GM23338 (cell line): ENCODE data around the gene LMNA. TPM values are rescaled to one million over a fixed set of nuclear protein-coding genes. Genes with fewer than 3 reads are reported as not detected.

Experiments used
- ATAC-seq: fragments of 200-7000 bp; cut with Tn5 transposase; 3 replicates; pipeline ENCODE4 v1.9.1; 2020
- DNase-seq: peaks from one replicate; pipeline ENCODE4 v3.0.0-alpha.2; 2015; ENCODE audit warnings: low spot score
- H2AFZ ChIP-seq: fragments of 200-600 bp; sonication (generic); 2 replicates; pipeline ENCODE4 v1.8.0; 2016; ENCODE audit warnings: antibody characterized with exemption, mild to moderate bottlenecking, moderate library complexity
- H3F3A ChIP-seq: fragments of 200-600 bp; sonication (generic); replicated peaks from 2 replicates; pipeline ENCODE4 v1.8.0; 2017; ENCODE audit warnings: antibody characterized with exemption, mixed run types, low read depth
- H3K27ac ChIP-seq: fragments of 200-600 bp; sonication (generic); 2 replicates; pipeline ENCODE4 v1.6.1; 2016; ENCODE audit warnings: low read depth
- H3K27me3 ChIP-seq: fragments of 200-600 bp; sonication (generic); 2 replicates; pipeline ENCODE4 v1.8.0; 2016; ENCODE audit warnings: mild to moderate bottlenecking, mixed run types, moderate library complexity; ENCODE audit not compliant: insufficient read depth
- H3K36me3 ChIP-seq: fragments of 200-600 bp; sonication (generic); 2 replicates; pipeline ENCODE4 v1.8.0; 2016; ENCODE audit warnings: mild to moderate bottlenecking; ENCODE audit not compliant: insufficient read depth
- H3K4me1 ChIP-seq: fragments of 200-600 bp; sonication (generic); 2 replicates; pipeline ENCODE4 v1.8.0; 2016; ENCODE audit warnings: mild to moderate bottlenecking, moderate library complexity; ENCODE audit not compliant: insufficient read depth
- H3K4me2 ChIP-seq: fragments of 200-600 bp; sonication (generic); 2 replicates; pipeline ENCODE4 v1.7.1; 2017; ENCODE audit warnings: mixed run types
- H3K4me3 ChIP-seq: fragments of 200-600 bp; sonication (generic); 2 replicates; pipeline ENCODE4 v1.6.1; 2016; ENCODE audit warnings: mixed run types
- H3K79me2 ChIP-seq: fragments of 200-600 bp; sonication (generic); replicated peaks from 2 replicates; pipeline ENCODE4 v1.8.0; 2017; ENCODE audit warnings: mild to moderate bottlenecking; ENCODE audit not compliant: insufficient read depth
- H3K9me2 ChIP-seq: fragments of 200-600 bp; sonication (generic); 2 replicates; pipeline ENCODE4 v1.8.0; 2017; ENCODE audit not compliant: insufficient read depth
- H4K20me1 ChIP-seq: fragments of 200-600 bp; sonication (generic); replicated peaks from 2 replicates; pipeline ENCODE4 v1.8.0; 2017; ENCODE audit warnings: mild to moderate bottlenecking; ENCODE audit not compliant: insufficient read depth
- H3K27ac Mint-ChIP-seq: 2 replicates; pipeline ENCODE4 v1.8.0; 2020; ENCODE audit warnings: inconsistent platforms, mild to moderate bottlenecking, moderate library complexity, mixed read lengths
- H3K27me3 Mint-ChIP-seq: 3 replicates; pipeline ENCODE4 v1.8.0; 2022; ENCODE audit warnings: low read depth, mild to moderate bottlenecking, moderate library complexity, mixed read lengths, inconsistent platforms; ENCODE audit not compliant: insufficient read depth, poor library complexity
- H3K36me3 Mint-ChIP-seq: 3 replicates; pipeline ENCODE4 v1.8.0; 2021; ENCODE audit warnings: low read depth, mild to moderate bottlenecking, inconsistent platforms, moderate library complexity, mixed read lengths
- H3K4me1 Mint-ChIP-seq: 3 replicates; pipeline ENCODE4 v1.8.0; 2020; ENCODE audit warnings: mild to moderate bottlenecking, inconsistent platforms, mixed read lengths
- H3K4me3 Mint-ChIP-seq: 3 replicates; pipeline ENCODE4 v1.8.0; 2021; ENCODE audit warnings: moderate library complexity, mild to moderate bottlenecking, inconsistent platforms, mixed read lengths
- H3K9me3 Mint-ChIP-seq: 3 replicates; pipeline ENCODE4 v1.8.0; 2020; ENCODE audit warnings: moderate library complexity, mild to moderate bottlenecking, inconsistent platforms, mixed read lengths
- CREB1 ChIP-seq: fragments of 250-450 bp; sonication (Bioruptor Pico); IDR thresholded peaks from 2 replicates; pipeline ENCODE4 v1.5.0; 2020; ENCODE audit warnings: low read depth, mild to moderate bottlenecking, moderate library complexity
- EZH2phosphoT487 ChIP-seq: fragments of 200-600 bp; sonication (generic); IDR thresholded peaks from one replicate; pipeline ENCODE4 v1.8.1; 2018; ENCODE audit warnings: antibody characterized with exemption; ENCODE audit not compliant: unreplicated experiment
- NANOG ChIP-seq: IDR thresholded peaks from 2 replicates; pipeline ENCODE4 v1.6.1; 2016; ENCODE audit warnings: antibody characterized with exemption, borderline replicate concordance
- POLR2AphosphoS5 ChIP-seq: IDR thresholded peaks from 2 replicates; pipeline ENCODE4 v1.6.1; 2016; ENCODE audit warnings: antibody characterized with exemption, low read depth
- ZNF114 ChIP-seq: fragments of 250-450 bp; sonication (Bioruptor Pico); IDR thresholded peaks from 2 replicates; pipeline ENCODE4 v1.5.0; 2020; ENCODE audit warnings: mild to moderate bottlenecking, moderate library complexity
- polyA plus RNA-seq: library from polyadenylated mRNA; unstranded; fragments of >200 nt; fragmentation: Nextera tagmentation; extraction: Ambion mirVana; gene quantifications from 2 replicates; pipeline ENCODE4 v1.2.1, GENCODE V29; 2016
- total RNA-seq: library from RNA; depleted of rRNA; stranded (reverse); fragments of >200 nt; shearing (Covaris generic); gene quantifications from 2 replicates; pipeline ENCODE4 v1.2.3, GENCODE V29; 2014
- TF ChIP-seq, protein P1 (sequence below): fragments of 250-450 bp; sonication (Bioruptor Pico); IDR thresholded peaks from 2 replicates; pipeline ENCODE4 v1.5.0; 2020; ENCODE audit warnings: mild to moderate bottlenecking, moderate library complexity
- TF ChIP-seq, protein P2 (sequence below): IDR thresholded peaks from 2 replicates; pipeline ENCODE4 v1.6.1; 2016; ENCODE audit warnings: antibody characterized with exemption

The LMNA gene
- total and polyA plus RNA-seq, 2 experiments from 2014 or later: 35.5 to 56.3 TPM

DNA sequence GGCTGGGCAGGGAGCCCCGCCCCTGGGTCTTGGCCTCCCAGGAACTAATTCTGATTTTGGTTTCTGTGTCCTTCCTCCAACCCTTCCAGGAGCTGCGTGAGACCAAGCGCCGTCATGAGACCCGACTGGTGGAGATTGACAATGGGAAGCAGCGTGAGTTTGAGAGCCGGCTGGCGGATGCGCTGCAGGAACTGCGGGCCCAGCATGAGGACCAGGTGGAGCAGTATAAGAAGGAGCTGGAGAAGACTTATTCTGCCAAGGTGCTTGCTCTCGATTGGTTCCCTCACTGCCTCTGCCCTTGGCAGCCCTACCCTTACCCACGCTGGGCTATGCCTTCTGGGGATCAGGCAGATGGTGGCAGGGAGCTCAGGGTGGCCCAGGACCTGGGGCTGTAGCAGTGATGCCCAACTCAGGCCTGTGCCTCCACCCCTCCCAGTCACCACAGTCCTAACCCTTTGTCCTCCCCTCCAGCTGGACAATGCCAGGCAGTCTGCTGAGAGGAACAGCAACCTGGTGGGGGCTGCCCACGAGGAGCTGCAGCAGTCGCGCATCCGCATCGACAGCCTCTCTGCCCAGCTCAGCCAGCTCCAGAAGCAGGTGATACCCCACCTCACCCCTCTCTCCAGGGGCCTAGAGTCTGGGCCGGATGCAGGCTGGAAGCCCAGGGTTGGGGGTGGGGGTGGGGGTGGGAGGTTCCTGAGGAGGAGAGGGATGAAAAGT, 20.4 kb downstream of the LMNA start:
- H3F3A ChIP-seq: peaks cover 1% of the 10 kb centered on the region; the same call in 1 of the 2 replicates
- H3K27ac ChIP-seq: no peak overlapping the region
- no peaks in the 10 kb centered on the region for H3K9me2 ChIP-seq
- H3K36me3 ChIP-seq: peaks cover 3% of the 10 kb centered on the region; the same call in 1 of the 2 replicates
- Mint-ChIP-seq H3K36me3 (peaks cover 25% of the 10 kb centered on the region), H3K9me3 (no peaks in the 10 kb centered on the region), H3K27ac (no peak overlapping the region), H3K27me3 (peaks cover 6% of the 10 kb centered on the region), H3K4me1 (peaks cover 6% of the 10 kb centered on the region), H3K4me3 (no peak overlapping the region; the same call in 2 of the 3 replicates)
- DNase-seq: no peak
- no peaks in the 10 kb centered on the region for H3K27me3 ChIP-seq
- H3K4me3 ChIP-seq: no peak overlapping the region
- H4K20me1 ChIP-seq: no peaks in the 10 kb centered on the region
- ATAC-seq: no peak
- TF ChIP-seq NANOG (no peak), EZH2phosphoT487 (no peak), ZNF114 (CRISPR knock-in tag) (no peak), CREB1 (CRISPR knock-in tag) (no peak), POLR2AphosphoS5 (no peak)
- TF ChIP-seq, protein P1, sequence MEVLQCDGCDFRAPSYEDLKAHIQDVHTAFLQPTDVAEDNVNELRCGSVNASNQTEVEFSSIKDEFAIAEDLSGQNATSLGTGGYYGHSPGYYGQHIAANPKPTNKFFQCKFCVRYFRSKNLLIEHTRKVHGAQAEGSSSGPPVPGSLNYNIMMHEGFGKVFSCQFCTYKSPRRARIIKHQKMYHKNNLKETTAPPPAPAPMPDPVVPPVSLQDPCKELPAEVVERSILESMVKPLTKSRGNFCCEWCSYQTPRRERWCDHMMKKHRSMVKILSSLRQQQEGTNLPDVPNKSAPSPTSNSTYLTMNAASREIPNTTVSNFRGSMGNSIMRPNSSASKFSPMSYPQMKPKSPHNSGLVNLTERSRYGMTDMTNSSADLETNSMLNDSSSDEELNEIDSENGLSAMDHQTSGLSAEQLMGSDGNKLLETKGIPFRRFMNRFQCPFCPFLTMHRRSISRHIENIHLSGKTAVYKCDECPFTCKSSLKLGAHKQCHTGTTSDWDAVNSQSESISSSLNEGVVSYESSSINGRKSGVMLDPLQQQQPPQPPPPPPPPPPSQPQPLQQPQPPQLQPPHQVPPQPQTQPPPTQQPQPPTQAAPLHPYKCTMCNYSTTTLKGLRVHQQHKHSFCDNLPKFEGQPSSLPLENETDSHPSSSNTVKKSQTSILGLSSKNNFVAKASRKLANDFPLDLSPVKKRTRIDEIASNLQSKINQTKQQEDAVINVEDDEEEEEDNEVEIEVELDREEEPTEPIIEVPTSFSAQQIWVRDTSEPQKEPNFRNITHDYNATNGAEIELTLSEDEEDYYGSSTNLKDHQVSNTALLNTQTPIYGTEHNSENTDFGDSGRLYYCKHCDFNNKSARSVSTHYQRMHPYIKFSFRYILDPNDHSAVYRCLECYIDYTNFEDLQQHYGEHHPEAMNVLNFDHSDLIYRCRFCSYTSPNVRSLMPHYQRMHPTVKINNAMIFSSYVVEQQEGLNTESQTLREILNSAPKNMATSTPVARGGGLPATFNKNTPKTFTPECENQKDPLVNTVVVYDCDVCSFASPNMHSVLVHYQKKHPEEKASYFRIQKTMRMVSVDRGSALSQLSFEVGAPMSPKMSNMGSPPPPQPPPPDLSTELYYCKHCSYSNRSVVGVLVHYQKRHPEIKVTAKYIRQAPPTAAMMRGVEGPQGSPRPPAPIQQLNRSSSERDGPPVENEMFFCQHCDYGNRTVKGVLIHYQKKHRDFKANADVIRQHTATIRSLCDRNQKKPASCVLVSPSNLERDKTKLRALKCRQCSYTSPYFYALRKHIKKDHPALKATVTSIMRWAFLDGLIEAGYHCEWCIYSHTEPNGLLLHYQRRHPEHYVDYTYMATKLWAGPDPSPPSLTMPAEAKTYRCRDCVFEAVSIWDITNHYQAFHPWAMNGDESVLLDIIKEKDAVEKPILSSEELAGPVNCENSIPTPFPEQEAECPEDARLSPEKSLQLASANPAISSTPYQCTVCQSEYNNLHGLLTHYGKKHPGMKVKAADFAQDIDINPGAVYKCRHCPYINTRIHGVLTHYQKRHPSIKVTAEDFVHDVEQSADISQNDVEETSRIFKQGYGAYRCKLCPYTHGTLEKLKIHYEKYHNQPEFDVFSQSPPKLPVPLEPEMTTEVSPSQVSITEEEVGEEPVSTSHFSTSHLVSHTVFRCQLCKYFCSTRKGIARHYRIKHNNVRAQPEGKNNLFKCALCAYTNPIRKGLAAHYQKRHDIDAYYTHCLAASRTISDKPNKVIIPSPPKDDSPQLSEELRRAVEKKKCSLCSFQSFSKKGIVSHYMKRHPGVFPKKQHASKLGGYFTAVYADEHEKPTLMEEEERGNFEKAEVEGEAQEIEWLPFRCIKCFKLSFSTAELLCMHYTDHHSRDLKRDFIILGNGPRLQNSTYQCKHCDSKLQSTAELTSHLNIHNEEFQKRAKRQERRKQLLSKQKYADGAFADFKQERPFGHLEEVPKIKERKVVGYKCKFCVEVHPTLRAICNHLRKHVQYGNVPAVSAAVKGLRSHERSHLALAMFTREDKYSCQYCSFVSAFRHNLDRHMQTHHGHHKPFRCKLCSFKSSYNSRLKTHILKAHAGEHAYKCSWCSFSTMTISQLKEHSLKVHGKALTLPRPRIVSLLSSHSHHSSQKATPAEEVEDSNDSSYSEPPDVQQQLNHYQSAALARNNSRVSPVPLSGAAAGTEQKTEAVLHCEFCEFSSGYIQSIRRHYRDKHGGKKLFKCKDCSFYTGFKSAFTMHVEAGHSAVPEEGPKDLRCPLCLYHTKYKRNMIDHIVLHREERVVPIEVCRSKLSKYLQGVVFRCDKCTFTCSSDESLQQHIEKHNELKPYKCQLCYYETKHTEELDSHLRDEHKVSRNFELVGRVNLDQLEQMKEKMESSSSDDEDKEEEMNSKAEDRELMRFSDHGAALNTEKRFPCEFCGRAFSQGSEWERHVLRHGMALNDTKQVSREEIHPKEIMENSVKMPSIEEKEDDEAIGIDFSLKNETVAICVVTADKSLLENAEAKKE (CRISPR knock-in tag): no peak
- TF ChIP-seq, protein P2, sequence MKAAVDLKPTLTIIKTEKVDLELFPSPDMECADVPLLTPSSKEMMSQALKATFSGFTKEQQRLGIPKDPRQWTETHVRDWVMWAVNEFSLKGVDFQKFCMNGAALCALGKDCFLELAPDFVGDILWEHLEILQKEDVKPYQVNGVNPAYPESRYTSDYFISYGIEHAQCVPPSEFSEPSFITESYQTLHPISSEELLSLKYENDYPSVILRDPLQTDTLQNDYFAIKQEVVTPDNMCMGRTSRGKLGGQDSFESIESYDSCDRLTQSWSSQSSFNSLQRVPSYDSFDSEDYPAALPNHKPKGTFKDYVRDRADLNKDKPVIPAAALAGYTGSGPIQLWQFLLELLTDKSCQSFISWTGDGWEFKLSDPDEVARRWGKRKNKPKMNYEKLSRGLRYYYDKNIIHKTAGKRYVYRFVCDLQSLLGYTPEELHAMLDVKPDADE: no peak
- H3K4me1 ChIP-seq: peaks cover 2% of the 10 kb centered on the region
- H3K4me2 ChIP-seq: no peak overlapping the region
- no peaks in the 10 kb centered on the region for H3K79me2 ChIP-seq
- H2AFZ ChIP-seq: no peak overlapping the region
